ENCODE measurements around the gene CHRDL1. TPM values are rescaled to one million over a fixed set of nuclear protein-coding genes. Genes with fewer than 3 reads are reported as not detected.

Gene CHRDL1
- total and polyA plus RNA-seq, 2 of the 13 experiments (the other 11 are each of a cell fraction or from before 2014, with no cell fraction given): not detected

DNA sequence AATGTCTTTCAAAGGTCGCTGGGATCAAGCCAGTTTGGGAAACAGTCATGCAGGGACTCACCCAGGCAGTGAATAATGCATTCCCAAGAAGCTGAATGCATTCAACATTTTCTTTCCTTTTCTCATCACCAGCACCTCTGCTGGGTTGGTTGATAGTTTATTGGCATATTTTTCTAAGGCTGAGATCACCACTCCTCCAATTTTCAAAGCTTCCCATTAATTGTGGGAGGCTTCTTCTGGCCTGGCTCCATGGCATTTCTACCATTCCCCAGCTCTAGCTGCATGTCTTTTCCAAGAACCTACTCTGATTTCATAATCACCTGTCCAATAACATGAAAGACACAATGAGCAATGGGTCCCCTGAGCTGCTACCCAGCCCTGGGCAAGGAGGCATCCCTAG lies 35.8 kb downstream of the CHRDL1 start:
- H3K27ac ChIP-seq (ENCODE audit: extremely low read length, insufficient read depth, low read length): no peak overlapping the region
- no peak overlapping the region for H3K4me2 ChIP-seq (ENCODE audit: low read depth, low read length)
- intact Hi-C loops (cut with micrococcal nuclease; ENCODE audit: unreplicated experiment) (no loop called here), in situ Hi-C loops (cut with HindIII; ENCODE audit: extremely low pct_ligation_motif_present, low pct_unique_long_range_greater_than_20kb) (no loop called here)
- H3K79me2 ChIP-seq (ENCODE audit: insufficient read depth, low read length): no peaks in the 10 kb centered on the region
- H3K27me3 ChIP-seq (ENCODE audit: control insufficient read depth in 1 of 2, insufficient read depth in 2 of 2, low read length in 2 of 2): no peaks in the 10 kb centered on the region
- H3K4me3 ChIP-seq (replicated peaks in 1 of 3; ENCODE audit: insufficient read depth in 1 of 3, low read depth in 2 of 3, low read length in 3 of 3): no peak overlapping the region
- H3K9me3 ChIP-seq (ENCODE audit: low read length): no peaks in the 10 kb centered on the region
- TF ChIP-seq GLI4 (CRISPR knock-in tag; IDR thresholded peaks at IDR 0.05; ENCODE audit: borderline replicate concordance) (no peak), ZNF790 (CRISPR knock-in tag; IDR thresholded peaks at IDR 0.05; ENCODE audit: borderline replicate concordance) (no peak), ZNF776 (CRISPR knock-in tag; IDR thresholded peaks at IDR 0.05) (no peak), HNRNPLL (IDR thresholded peaks at IDR 0.05; ENCODE audit: low read depth, low read length, poor library complexity, severe bottlenecking) (no peak), TFAP4 (IDR thresholded peaks at IDR 0.05; ENCODE audit: borderline replicate concordance, low read depth) (no peak), FOXJ3 (CRISPR knock-in tag; IDR thresholded peaks at IDR 0.05; ENCODE audit: borderline replicate concordance) (no peak), ZNF333 (CRISPR knock-in tag; IDR thresholded peaks at IDR 0.05; ENCODE audit: borderline replicate concordance) (no peak), ZMAT3 (CRISPR knock-in tag; conservative IDR thresholded peaks at IDR 0.05) (no peak), RBAK (CRISPR knock-in tag; IDR thresholded peaks at IDR 0.05) (no peak), ZNF570 (CRISPR knock-in tag; IDR thresholded peaks at IDR 0.05; ENCODE audit: borderline replicate concordance) (no peak), FOXP1 (IDR thresholded peaks at IDR 0.05) (no peak), FOXP1 (CRISPR knock-in tag; IDR thresholded peaks at IDR 0.05) (no peak), ZNF589 (CRISPR knock-in tag; conservative IDR thresholded peaks at IDR 0.05) (no peak), THAP8 (CRISPR knock-in tag; IDR thresholded peaks at IDR 0.05; ENCODE audit: borderline replicate concordance) (no peak), ETV5 (CRISPR knock-in tag; IDR thresholded peaks at IDR 0.05; ENCODE audit: borderline replicate concordance) (no peak)
- TF ChIP-seq, protein P1, sequence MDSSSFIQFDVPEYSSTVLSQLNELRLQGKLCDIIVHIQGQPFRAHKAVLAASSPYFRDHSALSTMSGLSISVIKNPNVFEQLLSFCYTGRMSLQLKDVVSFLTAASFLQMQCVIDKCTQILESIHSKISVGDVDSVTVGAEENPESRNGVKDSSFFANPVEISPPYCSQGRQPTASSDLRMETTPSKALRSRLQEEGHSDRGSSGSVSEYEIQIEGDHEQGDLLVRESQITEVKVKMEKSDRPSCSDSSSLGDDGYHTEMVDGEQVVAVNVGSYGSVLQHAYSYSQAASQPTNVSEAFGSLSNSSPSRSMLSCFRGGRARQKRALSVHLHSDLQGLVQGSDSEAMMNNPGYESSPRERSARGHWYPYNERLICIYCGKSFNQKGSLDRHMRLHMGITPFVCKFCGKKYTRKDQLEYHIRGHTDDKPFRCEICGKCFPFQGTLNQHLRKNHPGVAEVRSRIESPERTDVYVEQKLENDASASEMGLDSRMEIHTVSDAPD (CRISPR knock-in tag; IDR thresholded peaks at IDR 0.05): no peak
- POLR2A ChIA-PET: no interaction called here
- no peaks in the 10 kb centered on the region for H3K4me1 ChIP-seq (ENCODE audit: insufficient read depth, low read length)
- CTCF ChIA-PET (ENCODE audit: low intra/inter-chr PET ratio, low total read pairs): no interaction called here
- WGBS (ENCODE audit: low lambda C conversion rate): 0% methylated on average over 1 of the region's 1 CpG
- BruUV-seq (replicated peaks): no TSS peak
- DNase-seq (ENCODE audit: low spot score) (no peak), ATAC-seq (no peak), FAIRE-seq (no peak)
- H4K20me1 ChIP-seq (ENCODE audit: insufficient read depth, low read length): no peaks in the 10 kb centered on the region
- H3K36me3 ChIP-seq (replicated peaks in 1 of 2; ENCODE audit: control insufficient read depth in 1 of 2, insufficient read depth in 2 of 2, low read length in 2 of 2): no peaks in the 10 kb centered on the region
- no peak overlapping the region for H3K9ac ChIP-seq (ENCODE audit: insufficient read depth, low read depth, low read length)
- H2AFZ ChIP-seq (ENCODE audit: low read length): no peak overlapping the region
